ENCODE measurements around the gene DLGAP1.

DNA sequence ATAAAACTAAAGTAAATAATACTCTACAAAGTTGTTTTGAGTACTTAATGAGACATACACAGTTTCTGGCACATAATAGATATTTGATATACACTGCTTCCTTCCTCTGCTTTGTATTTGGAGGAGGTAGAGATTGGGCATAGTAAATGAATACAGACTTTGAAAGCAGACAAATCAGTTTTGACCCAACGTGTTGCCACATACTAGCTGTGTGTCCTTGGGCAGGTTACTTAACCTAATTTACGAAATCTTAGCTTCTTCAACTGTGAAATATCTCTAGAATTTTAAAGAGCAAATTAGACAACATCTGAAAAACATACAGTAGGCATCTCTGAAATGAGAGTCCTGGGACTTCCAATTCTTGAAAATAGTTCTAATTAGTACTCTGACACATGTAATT, 579.7 kb downstream of the DLGAP1 start:
- TF ChIP-seq, protein P1, sequence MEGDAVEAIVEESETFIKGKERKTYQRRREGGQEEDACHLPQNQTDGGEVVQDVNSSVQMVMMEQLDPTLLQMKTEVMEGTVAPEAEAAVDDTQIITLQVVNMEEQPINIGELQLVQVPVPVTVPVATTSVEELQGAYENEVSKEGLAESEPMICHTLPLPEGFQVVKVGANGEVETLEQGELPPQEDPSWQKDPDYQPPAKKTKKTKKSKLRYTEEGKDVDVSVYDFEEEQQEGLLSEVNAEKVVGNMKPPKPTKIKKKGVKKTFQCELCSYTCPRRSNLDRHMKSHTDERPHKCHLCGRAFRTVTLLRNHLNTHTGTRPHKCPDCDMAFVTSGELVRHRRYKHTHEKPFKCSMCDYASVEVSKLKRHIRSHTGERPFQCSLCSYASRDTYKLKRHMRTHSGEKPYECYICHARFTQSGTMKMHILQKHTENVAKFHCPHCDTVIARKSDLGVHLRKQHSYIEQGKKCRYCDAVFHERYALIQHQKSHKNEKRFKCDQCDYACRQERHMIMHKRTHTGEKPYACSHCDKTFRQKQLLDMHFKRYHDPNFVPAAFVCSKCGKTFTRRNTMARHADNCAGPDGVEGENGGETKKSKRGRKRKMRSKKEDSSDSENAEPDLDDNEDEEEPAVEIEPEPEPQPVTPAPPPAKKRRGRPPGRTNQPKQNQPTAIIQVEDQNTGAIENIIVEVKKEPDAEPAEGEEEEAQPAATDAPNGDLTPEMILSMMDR (IDR thresholded peaks at IDR 0.05): no peak
- TF ChIP-seq EP300 (IDR thresholded peaks at IDR 0.05): no peak

Measured in gastroesophageal sphincter (tissue), 3 donors.